Epidermal melanocyte (primary cell): ENCODE data around the gene FRS2.
A peak's percentile ranks its signal among the peaks of the same experiment; 100 is the strongest.
"Not testable (repeated sequence)": the region's sequence is repeated elsewhere in the genome, so short reads cannot be mapped to it uniquely, and the experiment has no call there.

Experiments used
- DNase-seq: peaks from one replicate; pipeline ENCODE4 v3.0.0; 2011; ENCODE audit warnings: low spot score; ENCODE audit not compliant: insufficient read length

The FRS2 gene

DNA sequence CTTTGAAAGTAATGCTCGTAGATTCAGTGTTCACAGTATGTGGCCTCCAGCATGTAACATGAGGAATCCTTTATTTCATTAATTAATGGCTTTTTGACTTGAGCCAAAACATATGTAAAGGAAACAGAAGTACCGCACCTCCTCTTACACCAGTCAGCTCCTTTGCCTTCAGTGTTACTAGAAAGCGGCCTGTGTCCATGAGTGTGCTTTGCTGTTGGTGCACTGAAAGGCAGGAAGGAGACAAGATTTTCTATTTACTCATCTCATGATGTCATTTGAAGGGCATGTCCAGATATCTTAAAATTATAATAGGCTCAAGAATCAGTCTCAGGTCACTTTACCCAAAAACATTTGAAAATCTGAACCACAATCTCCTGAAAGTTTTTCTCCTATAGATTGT lies 105.2 kb downstream of the FRS2 start:
- DNase-seq: no peak

- DNase-seq: no peak
Measured at GRCh38 chr12:69578283-69578682, 108.1 kb downstream of the FRS2 start.

DNA sequence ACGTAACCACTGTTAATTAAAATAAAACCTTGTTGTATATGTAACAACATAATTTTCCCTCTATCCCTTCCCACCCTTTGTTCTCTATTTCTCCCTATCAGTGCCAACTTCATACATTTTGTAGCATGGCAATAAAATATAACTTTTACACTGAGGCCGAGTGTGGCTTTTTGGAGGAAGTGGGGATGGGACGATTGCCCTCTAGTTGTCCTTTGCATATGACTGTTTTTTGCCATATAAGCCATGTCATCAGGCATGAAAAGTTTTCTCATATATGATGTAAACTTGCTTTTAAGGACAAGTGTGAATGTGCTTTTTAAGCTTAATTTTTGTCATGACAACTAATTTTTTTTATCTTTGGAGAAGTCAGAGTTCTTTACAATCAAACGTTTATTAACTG lies 108.8 kb downstream of the FRS2 start:
- DNase-seq: no peak

- DNase-seq: no peak
Measured at GRCh38 chr12:69580074-69580473, 109.9 kb downstream of the FRS2 start.

GRCh38 chr12:69583203-69583602 lies 113.0 kb downstream of the FRS2 start:
- no peak for DNase-seq

- DNase-seq: peak; percentile 86
Measured at GRCh38 chr12:69585189-69586062, 115.2 kb downstream of the FRS2 start, which contains the start of gene CCT2. CCT2 (plus strand) TSS chr12:69585459; CDS start chr12:69585522, 63 bp downstream.

- no peak for DNase-seq
Measured at GRCh38 chr12:69588527-69588926, 118.3 kb downstream of the FRS2 start.

- no peak for DNase-seq
Measured at GRCh38 chr12:69589082-69589481, 118.9 kb downstream of the FRS2 start.

- no peak for DNase-seq
Measured at GRCh38 chr12:69595689-69596088, 125.5 kb downstream of the FRS2 start.

- DNase-seq: no peak
Measured at GRCh38 chr12:69598174-69598753, 128.1 kb downstream of the FRS2 start.

GRCh38 chr12:69600804-69601203 lies 130.6 kb downstream of the FRS2 start:
- DNase-seq: no peak

DNA sequence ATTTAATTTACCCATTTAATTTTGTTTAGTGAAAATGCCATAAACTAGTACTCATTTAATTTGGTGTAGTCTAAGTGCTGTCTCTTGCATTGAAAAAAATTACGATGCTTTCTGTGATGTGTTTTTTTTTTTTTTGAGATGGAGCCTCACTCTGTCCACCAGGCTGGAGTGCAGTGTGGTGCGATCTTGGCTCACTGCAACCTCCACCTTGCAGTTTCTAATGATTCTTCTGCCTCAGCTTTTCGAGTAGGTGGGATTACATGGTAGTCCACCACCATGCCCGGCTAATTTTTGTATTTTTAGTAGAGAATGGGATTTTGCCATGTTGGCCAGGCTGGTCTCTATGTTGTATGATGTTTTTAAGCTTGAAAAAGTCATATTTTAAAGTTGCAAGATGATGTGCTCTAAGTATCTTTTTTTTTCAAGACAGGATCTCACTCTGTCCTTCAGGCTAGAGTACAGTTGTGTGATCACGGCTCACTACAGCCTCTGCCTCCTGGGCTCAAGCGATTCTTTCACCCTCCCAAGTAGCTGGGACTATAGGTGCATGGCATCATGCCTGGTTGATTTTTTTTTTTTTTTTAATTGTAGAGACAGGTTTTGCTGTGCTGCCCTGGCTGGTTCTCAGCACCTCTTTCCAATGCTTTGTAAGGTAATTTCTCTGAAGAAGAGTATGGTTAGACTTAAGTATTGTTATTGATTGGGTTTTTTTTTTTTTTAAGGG lies 131.9 kb downstream of the FRS2 start:
- no peak for DNase-seq

DNA sequence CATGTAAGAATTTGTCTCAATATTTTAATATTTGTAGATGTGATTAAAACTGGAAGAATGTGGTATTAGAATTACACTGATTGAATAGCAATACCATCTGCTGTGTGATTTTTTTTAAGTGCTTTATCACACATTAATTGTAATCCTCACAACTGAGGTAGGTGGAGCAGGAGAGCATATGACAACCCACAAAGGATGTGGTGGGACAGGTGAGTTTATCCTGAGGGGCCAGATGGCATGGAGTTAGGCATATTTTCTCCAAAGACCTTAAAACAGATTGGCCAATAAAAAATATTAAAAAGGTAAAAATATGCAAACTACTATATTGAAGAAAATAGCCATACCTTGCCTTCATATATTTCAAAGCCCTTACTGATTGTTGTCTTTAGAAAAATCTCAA lies 132.8 kb downstream of the FRS2 start:
- no peak for DNase-seq

- not testable (repeated sequence) for DNase-seq
Measured at GRCh38 chr12:69603556-69603955, 133.4 kb downstream of the FRS2 start.

DNA sequence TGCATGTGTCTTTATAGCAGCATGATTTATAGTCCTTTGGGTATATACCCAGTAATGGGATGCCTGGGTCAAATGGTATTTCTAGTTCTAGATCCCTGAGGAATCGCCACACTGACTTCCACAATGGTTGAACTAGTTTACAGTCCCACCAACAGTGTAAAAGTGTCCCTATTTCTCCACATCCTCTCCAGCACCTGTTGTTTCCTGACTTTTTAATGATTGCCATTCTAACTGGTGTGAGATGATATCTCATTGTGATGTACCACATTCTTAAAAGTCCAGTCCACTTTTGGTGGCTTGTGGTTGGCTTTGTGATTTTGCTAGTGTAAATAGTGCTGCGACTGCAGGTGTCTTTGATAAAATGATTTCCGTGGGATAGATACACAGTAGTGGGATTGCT lies 134.1 kb downstream of the FRS2 start:
- not testable (repeated sequence) for DNase-seq

DNA sequence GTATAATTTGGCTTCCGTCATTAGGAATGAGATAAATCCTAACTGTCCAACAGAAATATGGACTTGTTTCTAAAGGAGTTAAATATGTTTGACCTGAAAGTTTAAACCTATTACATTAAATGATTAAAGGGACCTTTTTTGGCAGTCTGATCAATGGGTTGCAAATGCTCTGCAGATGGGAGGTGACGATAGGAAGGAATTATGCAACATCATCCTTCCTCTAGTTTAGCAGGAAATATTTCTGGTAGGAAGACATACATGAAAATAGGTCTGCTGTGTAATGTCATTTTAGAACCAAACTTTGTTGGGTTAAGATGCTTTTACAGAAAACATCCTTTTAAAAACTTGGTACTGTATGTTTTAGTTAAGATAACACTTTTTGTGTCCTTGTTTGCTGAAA lies 137.9 kb downstream of the FRS2 start:
- DNase-seq: no peak

DNA sequence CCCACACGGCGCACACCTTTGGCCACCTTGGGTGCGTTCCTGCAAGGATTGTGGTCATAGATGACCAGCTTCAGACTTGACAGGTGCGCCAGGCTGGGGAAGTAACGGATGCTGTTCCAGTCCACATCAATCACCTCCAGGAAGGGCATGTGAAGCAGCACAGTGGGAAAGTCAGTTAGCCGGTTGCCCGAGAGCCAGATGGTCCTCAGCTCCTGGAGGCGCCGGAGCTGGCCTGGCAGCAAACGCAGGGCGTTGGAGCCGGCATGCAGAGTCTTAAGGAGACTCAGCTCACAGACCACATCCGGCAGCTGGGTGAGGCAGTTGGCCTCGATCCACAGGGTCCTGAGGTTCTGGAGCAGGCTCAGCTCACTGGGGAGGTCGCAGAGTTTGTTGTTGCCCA lies 139.9 kb downstream of the FRS2 start:
- DNase-seq: no peak

DNA sequence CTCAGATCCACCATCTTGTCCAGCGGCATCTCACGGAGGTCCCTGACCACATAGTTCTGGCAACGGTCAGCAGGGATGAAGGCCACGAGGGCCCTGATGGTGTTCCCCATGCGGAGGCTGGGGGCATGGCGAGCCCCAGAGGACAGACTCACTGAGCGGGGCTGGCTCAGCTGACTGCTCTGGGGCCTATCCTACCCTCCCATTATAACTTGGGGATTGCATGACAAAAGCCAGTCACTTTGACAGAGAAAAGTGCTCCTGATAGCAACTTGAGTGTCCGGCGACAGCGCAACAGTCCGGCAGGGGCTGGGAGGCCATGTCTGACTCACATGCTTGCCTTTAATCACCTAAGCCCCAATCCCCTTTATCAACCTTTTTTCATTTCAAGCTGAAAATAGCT lies 140.5 kb downstream of the FRS2 start, which contains the start of gene LRRC10:
TSS of gene LRRC10 (minus strand) at position 179 of the 400 bp plus-strand sequence. CDS start at position 110, 69 bp downstream.
- DNase-seq: no peak

DNA sequence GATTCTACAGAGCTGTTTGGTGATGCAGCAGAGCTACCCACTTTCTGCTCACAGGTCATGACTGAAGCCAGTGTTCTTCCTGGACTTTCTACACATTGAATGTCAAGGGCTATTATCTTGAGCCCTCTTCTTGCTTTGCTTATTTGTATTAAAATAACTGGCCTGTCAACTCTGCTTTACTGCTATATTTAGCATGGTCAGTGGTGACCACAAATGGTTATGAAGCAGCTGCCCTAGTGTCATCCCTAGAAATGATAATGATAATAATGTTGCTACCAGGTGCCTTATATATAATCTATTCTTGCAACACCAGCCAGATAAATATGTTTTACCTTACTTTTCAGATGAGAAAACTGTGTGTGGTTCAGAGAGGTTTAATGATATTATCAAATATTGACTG lies 143.2 kb downstream of the FRS2 start:
- no peak for DNase-seq

GRCh38 chr12:69616025-69616424 lies 145.8 kb downstream of the FRS2 start:
- DNase-seq: no peak

GRCh38 chr12:69619050-69619449 lies 148.9 kb downstream of the FRS2 start:
- DNase-seq: no peak

GRCh38 chr12:69620077-69620476 lies 149.9 kb downstream of the FRS2 start:
- DNase-seq: no peak
